ENCODE data around the gene CCNT1.

Gene CCNT1

DNA sequence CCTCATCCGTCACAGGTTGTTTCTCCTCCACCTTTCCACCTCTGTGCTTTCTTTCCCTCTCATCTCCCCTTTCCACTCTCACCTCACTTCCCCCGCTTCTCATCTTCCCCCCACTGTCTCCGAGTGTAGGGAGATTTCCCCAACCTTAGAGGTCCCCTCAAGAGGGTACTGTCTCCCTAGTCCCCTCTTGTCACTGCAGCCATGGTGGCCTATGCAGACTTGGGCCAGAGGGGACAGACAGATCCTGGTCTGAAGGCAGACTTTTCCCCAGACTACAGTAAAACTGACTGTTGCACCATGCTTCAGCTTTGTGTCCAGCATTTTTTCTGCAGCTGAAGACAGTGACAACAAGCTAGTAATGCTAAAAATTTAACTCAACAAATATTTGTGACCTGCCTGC lies 75.7 kb downstream of the CCNT1 start:
- no peak for DNase-seq (ENCODE audit: low read depth)

DNA sequence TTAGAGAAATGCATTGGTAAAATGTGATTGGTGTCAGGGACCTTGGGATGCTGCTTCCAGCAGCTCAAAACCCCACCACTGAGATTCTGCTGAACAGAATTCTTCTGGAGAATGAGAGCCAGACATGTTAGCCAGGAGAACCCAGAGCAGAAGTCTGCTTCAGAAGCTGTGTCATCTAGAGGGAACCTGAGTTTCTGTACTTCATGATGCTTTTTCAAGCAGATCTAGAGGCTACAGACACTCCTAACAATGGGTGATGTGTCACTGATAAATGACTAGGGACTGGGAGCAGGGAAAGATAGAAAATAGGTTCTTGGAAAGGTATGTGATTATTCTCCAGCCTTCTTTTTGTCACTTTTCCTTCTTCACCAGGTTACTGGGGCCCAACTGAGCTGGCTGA lies 76.1 kb downstream of the CCNT1 start:
- DNase-seq (ENCODE audit: low read depth) = no peak
